ENCODE results near the gene KRT3. TPM values are rescaled to one million over a fixed set of nuclear protein-coding genes. Genes with fewer than 3 reads are reported as not detected.

Gene KRT3
- not detected for total RNA-seq
- not detected for polyA plus RNA-seq

DNA sequence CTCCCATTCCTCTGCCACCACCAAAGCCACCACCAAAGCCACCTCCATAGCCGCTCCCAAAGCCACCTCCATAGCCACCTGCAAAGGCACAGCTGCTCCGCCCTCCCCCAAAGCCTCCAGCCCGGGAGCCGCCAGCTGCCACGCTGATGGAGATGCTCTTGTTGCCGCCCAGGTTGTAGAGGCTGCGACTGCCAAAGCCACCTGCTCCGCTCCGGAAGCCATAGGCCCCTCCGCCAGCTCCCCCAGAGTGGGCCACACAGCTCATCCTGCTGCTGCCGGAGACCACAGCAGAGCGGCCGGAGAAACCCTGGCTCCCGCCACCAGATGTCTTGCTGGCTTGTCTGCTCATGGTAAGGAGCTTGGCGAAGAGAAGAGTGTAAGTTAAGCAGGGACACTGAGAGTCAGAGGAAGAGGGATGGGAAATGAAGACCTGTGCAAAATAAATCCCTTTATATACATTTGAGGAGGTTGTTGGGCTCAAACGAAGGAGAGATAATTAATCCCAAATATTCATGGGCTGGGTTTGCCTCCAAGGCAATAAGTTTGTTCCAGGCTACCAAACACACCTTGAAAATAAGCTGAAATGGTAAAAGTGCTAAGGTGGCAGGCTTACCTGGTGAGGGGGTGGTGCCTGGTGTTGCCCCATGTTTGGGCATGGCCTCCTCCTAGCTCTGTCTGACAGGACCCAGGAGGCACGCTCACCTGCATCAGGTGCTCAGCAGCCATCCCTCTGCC is at the start of gene KRT3:
Gene KRT3 (minus strand): TSS at position 424 of the 735 bp plus-strand sequence. CDS start 75 bp downstream, at position 349.
- Histone ChIP-seq H3K27me3 (ENCODE audit: control insufficient read depth, insufficient read depth, low read length) (no peaks in the 10 kb centered on the region), H3K4me1 (ENCODE audit: control insufficient read depth, insufficient read depth, low read length, poor library complexity, severe bottlenecking) (no peaks in the 10 kb centered on the region), H3K27ac (ENCODE audit: insufficient read depth, low read length, poor library complexity, severe bottlenecking) (no peak within 1 kb of the TSS), H3K36me3 (ENCODE audit: control insufficient read depth, insufficient read depth, low read length) (no peaks in the 10 kb centered on the region), H3K9me3 (ENCODE audit: control insufficient read depth in 2 of 2, low read length in 2 of 2) (no peaks in the 10 kb centered on the region), H3K4me3 (ENCODE audit: low read depth, low read length) (no peak within 1 kb of the TSS)
- peaks cover 3% of the 10 kb centered on the region for H3K27me3 Mint-ChIP-seq
- no peak within 1 kb of the TSS for H3K4me3 Mint-ChIP-seq
- peaks cover 0 to 2% (median 0%) of the 10 kb centered on the region in 7 donors for H3K9me3 Mint-ChIP-seq
- ATAC-seq (ENCODE audit: low read depth in 2 of 2) = no peak
- DNase-seq = no peak
- H3K36me3 Mint-ChIP-seq = no peaks in the 10 kb centered on the region
- no peak within 1 kb of the TSS for H3K27ac Mint-ChIP-seq
- no peaks in the 10 kb centered on the region for H3K4me1 Mint-ChIP-seq

GRCh38 chr12:52844386-52844785 is 48.5 kb upstream of the KRT3 start:
- Mint-ChIP-seq H3K27me3 (no peaks in the 10 kb centered on the region), H3K4me1 (no peaks in the 10 kb centered on the region), H3K36me3 (no peaks in the 10 kb centered on the region), H3K9me3 (no peaks in the 10 kb centered on the region), H3K27ac (no peak overlapping the region), H3K4me3 (no peak overlapping the region)
- Histone ChIP-seq H3K4me1 (ENCODE audit: control insufficient read depth, insufficient read depth, low read length, poor library complexity, severe bottlenecking) (no peaks in the 10 kb centered on the region), H3K36me3 (ENCODE audit: control insufficient read depth, insufficient read depth, low read length) (no peaks in the 10 kb centered on the region), H3K27ac (ENCODE audit: insufficient read depth, low read length, poor library complexity, severe bottlenecking) (no peak overlapping the region), H3K4me3 (ENCODE audit: low read depth, low read length) (no peak overlapping the region), H3K27me3 (ENCODE audit: control insufficient read depth, insufficient read depth, low read length) (no peaks in the 10 kb centered on the region), H3K9me3 (ENCODE audit: control insufficient read depth in 2 of 2, low read length in 2 of 2) (no peaks in the 10 kb centered on the region)
- DNase-seq = no peak
- no peak for ATAC-seq (ENCODE audit: low read depth in 2 of 2)

GRCh38 chr12:52839436-52840105 is 43.7 kb upstream of the KRT3 start:
- no peaks in the 10 kb centered on the region for H3K27me3 Mint-ChIP-seq
- H3K36me3 Mint-ChIP-seq = no peaks in the 10 kb centered on the region
- ATAC-seq (ENCODE audit: low read depth in 2 of 2) (no peak), DNase-seq (no peak)
- Histone ChIP-seq H3K4me3 (ENCODE audit: low read depth, low read length) (no peak overlapping the region), H3K27me3 (ENCODE audit: control insufficient read depth, insufficient read depth, low read length) (peaks cover 2% of the 10 kb centered on the region), H3K27ac (ENCODE audit: insufficient read depth, low read length, poor library complexity, severe bottlenecking) (no peak overlapping the region), H3K36me3 (ENCODE audit: control insufficient read depth, insufficient read depth, low read length) (no peaks in the 10 kb centered on the region), H3K9me3 (ENCODE audit: control insufficient read depth in 2 of 2, low read length in 2 of 2) (no peaks in the 10 kb centered on the region), H3K4me1 (ENCODE audit: control insufficient read depth, insufficient read depth, low read length, poor library complexity, severe bottlenecking) (no peaks in the 10 kb centered on the region)
- peaks cover 0 to 4% (median 0%) of the 10 kb centered on the region in 7 donors for H3K9me3 Mint-ChIP-seq
- H3K27ac Mint-ChIP-seq = peak overlapping the region in 1 of 3 donors; percentile 41
- peaks cover 0 to 6% (median 0%) of the 10 kb centered on the region in 4 donors for H3K4me1 Mint-ChIP-seq
- no peak overlapping the region for H3K4me3 Mint-ChIP-seq

- Mint-ChIP-seq H3K4me1 (peaks cover 0 to 6% (median 0%) of the 10 kb centered on the region in 4 donors), H3K9me3 (peaks cover 0 to 4% (median 0%) of the 10 kb centered on the region in 7 donors), H3K27ac (peak overlapping the region; percentile 26 to 85 (median 41)), H3K27me3 (no peaks in the 10 kb centered on the region), H3K4me3 (no peak overlapping the region), H3K36me3 (no peaks in the 10 kb centered on the region)
- no peaks in the 10 kb centered on the region for H3K36me3 ChIP-seq (ENCODE audit: control insufficient read depth, insufficient read depth, low read length)
- H3K4me3 ChIP-seq (ENCODE audit: low read depth, low read length) = no peak overlapping the region
- no peaks in the 10 kb centered on the region for H3K4me1 ChIP-seq (ENCODE audit: control insufficient read depth, insufficient read depth, low read length, poor library complexity, severe bottlenecking)
- H3K9me3 ChIP-seq (ENCODE audit: control insufficient read depth in 2 of 2, low read length in 2 of 2) = no peaks in the 10 kb centered on the region
- no peak for DNase-seq
- no peak overlapping the region for H3K27ac ChIP-seq (ENCODE audit: insufficient read depth, low read length, poor library complexity, severe bottlenecking)
- peaks cover 2% of the 10 kb centered on the region for H3K27me3 ChIP-seq (ENCODE audit: control insufficient read depth, insufficient read depth, low read length)
- ATAC-seq (ENCODE audit: low read depth in 2 of 2) = no peak
These were observed 42.9 kb upstream of the KRT3 start for GRCh38 chr12:52838609-52839435.

DNA sequence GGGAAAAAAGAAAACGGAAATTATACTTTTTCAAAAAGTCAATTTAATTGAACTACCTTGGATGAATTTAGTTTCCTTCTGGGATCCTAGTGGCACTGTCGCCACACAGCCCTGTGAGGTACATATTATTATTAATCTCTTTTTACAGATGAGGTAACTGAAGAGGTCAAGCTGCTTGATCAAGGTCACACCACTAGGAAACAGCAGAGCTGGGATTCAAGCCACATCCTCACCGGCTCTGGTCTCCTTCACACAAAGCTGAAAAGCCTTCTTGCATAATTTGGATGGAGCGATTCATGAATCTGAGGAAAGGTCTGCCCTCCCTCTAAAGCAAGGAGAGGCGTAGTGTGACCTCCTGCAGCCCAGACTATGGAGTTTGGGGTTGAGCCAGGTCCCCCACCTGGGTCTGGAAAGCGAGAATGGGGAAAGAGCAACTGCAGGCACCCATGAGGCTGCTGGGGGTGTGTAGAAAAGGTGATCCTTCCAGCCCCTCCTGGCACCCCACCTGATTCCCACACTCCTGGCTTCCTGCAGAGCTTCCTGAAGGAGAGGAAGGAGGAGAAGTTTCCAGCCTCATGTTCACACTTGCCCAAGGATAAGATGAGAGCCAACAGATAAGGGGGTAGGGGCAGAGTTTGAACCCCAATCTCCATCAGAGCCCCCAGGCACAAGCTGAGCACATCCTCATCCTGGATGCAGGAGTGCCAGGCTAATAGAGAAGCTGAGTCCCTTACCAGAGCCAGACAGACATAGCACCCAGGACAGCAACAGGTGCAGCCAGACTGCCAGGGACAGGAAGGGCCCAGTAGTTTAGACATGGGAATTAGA is 42.1 kb upstream of the KRT3 start:
- ATAC-seq (ENCODE audit: low read depth in 2 of 2) = no peak
- H3K27me3 ChIP-seq (ENCODE audit: control insufficient read depth, insufficient read depth, low read length) = peaks cover 2% of the 10 kb centered on the region
- H3K36me3 Mint-ChIP-seq = no peaks in the 10 kb centered on the region
- no peak for DNase-seq
- no peak overlapping the region for H3K4me3 Mint-ChIP-seq
- H3K27me3 Mint-ChIP-seq = no peaks in the 10 kb centered on the region
- peaks cover 0 to 6% (median 0%) of the 10 kb centered on the region in 4 donors for H3K4me1 Mint-ChIP-seq
- H3K27ac Mint-ChIP-seq = peak overlapping the region in 2 of 3 donors; percentile 26 to 85
- no peaks in the 10 kb centered on the region for H3K4me1 ChIP-seq (ENCODE audit: control insufficient read depth, insufficient read depth, low read length, poor library complexity, severe bottlenecking)
- H3K27ac ChIP-seq (ENCODE audit: insufficient read depth, low read length, poor library complexity, severe bottlenecking) = no peak overlapping the region
- no peaks in the 10 kb centered on the region for H3K36me3 ChIP-seq (ENCODE audit: control insufficient read depth, insufficient read depth, low read length)
- no peak overlapping the region for H3K4me3 ChIP-seq (ENCODE audit: low read depth, low read length)
- H3K9me3 Mint-ChIP-seq = peaks cover 0 to 4% (median 0%) of the 10 kb centered on the region in 7 donors
- no peaks in the 10 kb centered on the region for H3K9me3 ChIP-seq (ENCODE audit: control insufficient read depth in 2 of 2, low read length in 2 of 2)

- Mint-ChIP-seq H3K36me3 (no peaks in the 10 kb centered on the region), H3K27me3 (no peaks in the 10 kb centered on the region), H3K9me3 (peaks cover 0 to 4% (median 0%) of the 10 kb centered on the region in 7 donors), H3K27ac (no peak overlapping the region), H3K4me1 (peaks cover 0 to 6% (median 0%) of the 10 kb centered on the region in 4 donors), H3K4me3 (no peak overlapping the region)
- Histone ChIP-seq H3K4me3 (ENCODE audit: low read depth, low read length) (no peak overlapping the region), H3K27ac (ENCODE audit: insufficient read depth, low read length, poor library complexity, severe bottlenecking) (no peak overlapping the region), H3K4me1 (ENCODE audit: control insufficient read depth, insufficient read depth, low read length, poor library complexity, severe bottlenecking) (no peaks in the 10 kb centered on the region), H3K9me3 (ENCODE audit: control insufficient read depth in 2 of 2, low read length in 2 of 2) (no peaks in the 10 kb centered on the region), H3K27me3 (ENCODE audit: control insufficient read depth, insufficient read depth, low read length) (peaks cover 2% of the 10 kb centered on the region), H3K36me3 (ENCODE audit: control insufficient read depth, insufficient read depth, low read length) (no peaks in the 10 kb centered on the region)
- ATAC-seq (ENCODE audit: low read depth in 2 of 2) = no peak
- DNase-seq = no peak
These were observed 41.5 kb upstream of the KRT3 start for GRCh38 chr12:52837413-52837741.
